C4-2B (cell line): ENCODE results near the gene OR2A7.
"Not testable (repeated sequence)": the region's sequence is repeated elsewhere in the genome, so short reads cannot be mapped to it uniquely, and the experiment has no call there.

ENCODE experiments used
- ZFX ChIP-seq: fragments of 450-650 bp; IDR thresholded peaks from 2 replicates; pipeline ENCODE4 v1.6.1; 2017
- TF ChIP-seq, protein P1 (sequence below): fragments of 450-650 bp; conservative IDR thresholded peaks from 2 replicates; pipeline ENCODE4 v1.5.1; 2017; ENCODE audit warnings: mild to moderate bottlenecking

DNA sequence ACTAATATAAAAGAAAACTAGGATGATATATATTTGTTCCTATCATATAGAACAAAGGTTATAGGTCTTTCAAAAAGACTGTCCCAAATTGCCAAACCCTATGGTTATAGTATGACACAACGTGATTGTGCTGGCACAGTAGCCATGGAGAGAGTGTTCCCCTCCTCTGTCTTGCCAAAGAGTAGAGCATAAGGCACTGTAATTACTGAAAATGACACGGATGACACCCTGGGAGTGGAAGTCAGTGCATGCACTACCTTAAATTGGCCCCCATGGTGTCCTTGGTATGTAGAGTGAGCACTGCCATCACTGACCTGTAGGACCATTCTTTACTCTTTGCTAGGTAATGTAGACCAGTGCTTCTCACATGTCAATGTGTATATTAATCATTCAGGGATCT lies 40.6 kb upstream of the OR2A7 start:
- TF ChIP-seq, protein P1, sequence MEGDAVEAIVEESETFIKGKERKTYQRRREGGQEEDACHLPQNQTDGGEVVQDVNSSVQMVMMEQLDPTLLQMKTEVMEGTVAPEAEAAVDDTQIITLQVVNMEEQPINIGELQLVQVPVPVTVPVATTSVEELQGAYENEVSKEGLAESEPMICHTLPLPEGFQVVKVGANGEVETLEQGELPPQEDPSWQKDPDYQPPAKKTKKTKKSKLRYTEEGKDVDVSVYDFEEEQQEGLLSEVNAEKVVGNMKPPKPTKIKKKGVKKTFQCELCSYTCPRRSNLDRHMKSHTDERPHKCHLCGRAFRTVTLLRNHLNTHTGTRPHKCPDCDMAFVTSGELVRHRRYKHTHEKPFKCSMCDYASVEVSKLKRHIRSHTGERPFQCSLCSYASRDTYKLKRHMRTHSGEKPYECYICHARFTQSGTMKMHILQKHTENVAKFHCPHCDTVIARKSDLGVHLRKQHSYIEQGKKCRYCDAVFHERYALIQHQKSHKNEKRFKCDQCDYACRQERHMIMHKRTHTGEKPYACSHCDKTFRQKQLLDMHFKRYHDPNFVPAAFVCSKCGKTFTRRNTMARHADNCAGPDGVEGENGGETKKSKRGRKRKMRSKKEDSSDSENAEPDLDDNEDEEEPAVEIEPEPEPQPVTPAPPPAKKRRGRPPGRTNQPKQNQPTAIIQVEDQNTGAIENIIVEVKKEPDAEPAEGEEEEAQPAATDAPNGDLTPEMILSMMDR: not testable (repeated sequence)
- TF ChIP-seq ZFX: not testable (repeated sequence)
